IMR-90 (cell line): Measurements from ENCODE around the gene RIMBP2. TPM values are rescaled to one million over a fixed set of nuclear protein-coding genes. Genes with fewer than 3 reads are reported as not detected.

Source experiments
- ATAC-seq: fragments of 200-7000 bp; cut with Tn5 transposase; 2 replicates; pipeline ENCODE4 v1.9.1; 2020; ENCODE audit warnings: low read depth, mild to moderate bottlenecking, moderate library complexity
- BruUV-seq: library from RNA; stranded (reverse); fragments of 400-500 nt; replicated peaks from 2 replicates; lab custom pipeline; 2021; lab: Mats Ljungman, UMichigan
- CTCF ChIA-PET: fragments of 300-600 bp; formaldehyde crosslinking; extraction: SDS; loops from one replicate; lab custom pipeline; 2021; ENCODE audit warnings: antibody characterized with exemption; lab: Yijun Ruan, JAX
- POLR2A ChIA-PET: fragments of 300-600 bp; sonication (Branson Sonifier 250); formaldehyde crosslinking; loops from one replicate; lab custom pipeline; 2022; ENCODE audit warnings: antibody characterized with exemption; ENCODE audit not compliant: unreplicated experiment; lab: Charles Lee
- DNase-seq: peaks from one replicate; pipeline ENCODE4 v3.0.0; 2013
- H2AFZ ChIP-seq: replicated peaks from 2 replicates; pipeline ENCODE3; 2013; ENCODE audit warnings: low read length, mild to moderate bottlenecking; ENCODE audit not compliant: poor library complexity
- H2AK5ac ChIP-seq: 2 replicates; pipeline ENCODE4 v1.6.1; 2013; ENCODE audit warnings: low read depth, low read length, inconsistent platforms
- H2AK9ac ChIP-seq: replicated peaks from 2 replicates; pipeline ENCODE3; 2013; ENCODE audit warnings: mild to moderate bottlenecking, low read depth, low read length, moderate library complexity; ENCODE audit not compliant: poor library complexity
- H2BK120ac ChIP-seq: 2 replicates; pipeline ENCODE4 v1.6.1; 2013; ENCODE audit warnings: low read depth, low read length, inconsistent platforms
- H2BK15ac ChIP-seq: 3 replicates; pipeline ENCODE4 v1.6.1; 2013; ENCODE audit warnings: low read depth, low read length, inconsistent platforms
- H2BK20ac ChIP-seq: 2 replicates; pipeline ENCODE4 v1.6.1; 2013; ENCODE audit warnings: low read depth, mild to moderate bottlenecking, inconsistent platforms, low read length, moderate library complexity
- H2BK5ac ChIP-seq: 2 replicates; pipeline ENCODE4 v1.6.1; 2013; ENCODE audit warnings: mild to moderate bottlenecking, low read depth, low read length, inconsistent platforms; ENCODE audit not compliant: poor library complexity, severe bottlenecking
- H3K14ac ChIP-seq: replicated peaks from 2 replicates; pipeline ENCODE4 v1.6.1; 2013; ENCODE audit warnings: low read depth, low read length, inconsistent platforms
- H3K18ac ChIP-seq: 2 replicates; pipeline ENCODE4 v1.6.1; 2013; ENCODE audit warnings: low read depth, low read length, control low read depth
- H3K23ac ChIP-seq: 2 replicates; pipeline ENCODE4 v1.6.1; 2013; ENCODE audit warnings: low read depth, low read length, inconsistent platforms
- H3K27ac ChIP-seq: 2 replicates; pipeline ENCODE4 v1.5.1; 2013; ENCODE audit warnings: mild to moderate bottlenecking, control low read depth, low read length; ENCODE audit not compliant: insufficient read depth
- H3K27me3 ChIP-seq: 2 replicates; pipeline ENCODE4 v1.6.1; 2013; ENCODE audit warnings: low read length; ENCODE audit not compliant: control insufficient read depth, insufficient read depth
- H3K36me3 ChIP-seq: 2 replicates; pipeline ENCODE4 v1.6.1; 2013; ENCODE audit warnings: low read length, mixed read lengths; ENCODE audit not compliant: control insufficient read depth, insufficient read depth
- H3K4ac ChIP-seq: 2 replicates; pipeline ENCODE4 v1.6.1; 2013; ENCODE audit warnings: low read depth, low read length, inconsistent platforms
- H3K4me1 ChIP-seq: 2 replicates; pipeline ENCODE4 v1.6.1; 2013; ENCODE audit warnings: low read length, mixed read lengths; ENCODE audit not compliant: control insufficient read depth, insufficient read depth
- H3K4me2 ChIP-seq: 2 replicates; pipeline ENCODE4 v1.6.1; 2013; ENCODE audit warnings: low read depth, mild to moderate bottlenecking, control low read depth, low read length, moderate library complexity
- H3K4me3 ChIP-seq: 2 replicates; pipeline ENCODE4 v1.5.1; 2013; ENCODE audit warnings: low read depth, mild to moderate bottlenecking, control low read depth, low read length, moderate library complexity; ENCODE audit not compliant: insufficient read depth
- H3K56ac ChIP-seq: 2 replicates; pipeline ENCODE4 v1.6.1; 2013; ENCODE audit warnings: low read length, inconsistent platforms; ENCODE audit not compliant: insufficient read depth; ENCODE audit errors: extremely low read depth
- H3K79me1 ChIP-seq, 2 experiments: 2 replicates each; pipeline ENCODE4 v1.6.1; 2013; ENCODE audit warnings: low read length in 2 of 2, inconsistent platforms in 1 of 2, low read depth in 1 of 2
- H3K9ac ChIP-seq: 2 replicates; pipeline ENCODE4 v1.6.1; 2013; ENCODE audit warnings: low read depth, low read length, control low read depth
- H3K9me1 ChIP-seq: 2 replicates; pipeline ENCODE4 v1.6.1; 2013; ENCODE audit warnings: low read length, inconsistent platforms; ENCODE audit not compliant: insufficient read depth
- H3K9me3 ChIP-seq: 2 replicates; pipeline ENCODE4 v1.6.1; 2013; ENCODE audit warnings: low read length; ENCODE audit not compliant: control insufficient read depth, insufficient read depth
- H4K20me1 ChIP-seq: 2 replicates; pipeline ENCODE4 v1.6.1; 2013; ENCODE audit warnings: low read length, inconsistent platforms; ENCODE audit not compliant: insufficient read depth
- H4K5ac ChIP-seq: 2 replicates; pipeline ENCODE4 v1.6.1; 2013; ENCODE audit warnings: mild to moderate bottlenecking, low read depth, low read length, control low read depth
- H4K8ac ChIP-seq, 2 experiments: 2 replicates each; pipeline ENCODE4 v1.6.1; 2013; ENCODE audit warnings: low read depth in 2 of 2, low read length in 2 of 2, control low read depth in 1 of 2, inconsistent platforms in 1 of 2
- H4K91ac ChIP-seq: 2 replicates; pipeline ENCODE4 v1.6.1; 2013; ENCODE audit warnings: low read depth, low read length, inconsistent platforms; ENCODE audit not compliant: insufficient read depth
- RFX5 ChIP-seq: IDR thresholded peaks from 2 replicates; pipeline ENCODE4 v1.8.0; 2012; ENCODE audit warnings: low read depth, mild to moderate bottlenecking, low read length, moderate library complexity
- WGBS, 2 experiments: methylation state at CpG; one replicate each; pipeline versions ENCODE4 v1.1.5 to v1.1.7; 2013; ENCODE audit warnings: missing lambda C conversion rate in 2 of 2; ENCODE audit not compliant: insufficient read length in 1 of 2; ENCODE audit errors: extremely low coverage in 2 of 2; 5-methylcytosine and 5-hydroxymethylcytosine counted together
- dilution Hi-C: fragments of 300-500 bp; cut with HindIII; formaldehyde crosslinking; loops from one replicate; pipeline ENCODE4 v1.14.3; 2018; ENCODE audit warnings: low sequenced_read_pairs; ENCODE audit not compliant: unreplicated experiment
- in situ Hi-C: fragments of 300-500 bp; cut with MboI; formaldehyde crosslinking; loops from 3 replicates; pipeline ENCODE4 v1.14.3; 2019; ENCODE audit warnings: low sequenced_read_pairs, inconsistent platforms, mixed read lengths
- intact Hi-C: fragments of 100-400 bp; cut with micrococcal nuclease; formaldehyde crosslinking; loops from 2 replicates; pipeline ENCODE4 v1.10.0; 2022
- polyA plus RNA-seq, 3 experiments: library from polyadenylated mRNA; depleted of rRNA; stranded (reverse); fragments of >200 nt; gene quantifications; 2 replicates each; pipeline ENCODE4 v1.2.3, GENCODE V29; 2012; ENCODE audit warnings: low replicate concordance in 1 of 3
- total RNA-seq: library from RNA; depleted of rRNA; stranded (reverse); fragments of >200 nt; gene quantifications from 2 replicates; pipeline ENCODE4 v1.2.3, GENCODE V29; 2012
- TF ChIP-seq, protein P1 (sequence below): fragments of 150-350 bp; IDR thresholded peaks from 2 replicates; pipeline ENCODE4 v1.6.1; 2017; ENCODE audit warnings: mild to moderate bottlenecking, antibody characterized with exemption, low read length, low read depth

The RIMBP2 gene
- total and polyA plus RNA-seq, 2 of the 4 experiments (the other 2 are of a cell fraction), result not detected

DNA sequence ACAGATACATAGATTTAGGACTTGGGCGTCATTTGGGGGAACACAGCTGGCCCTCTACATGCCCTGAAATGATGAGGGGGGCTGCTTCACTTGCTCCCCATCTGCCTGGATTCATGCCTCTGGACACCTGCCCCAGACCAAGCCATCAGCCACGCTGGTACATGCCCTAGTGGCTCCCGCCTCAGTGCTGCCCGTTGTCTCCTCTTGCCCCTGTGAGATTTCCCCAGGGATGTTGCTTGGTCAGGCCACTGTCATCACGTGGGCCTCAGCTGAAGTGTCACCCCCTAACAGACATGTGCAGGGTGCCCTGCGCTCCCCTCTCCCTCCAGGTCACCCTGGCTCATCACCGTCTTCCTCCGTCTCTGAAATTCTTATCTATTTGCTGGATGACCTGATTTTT, 220.9 kb downstream of the RIMBP2 start:
- Histone ChIP-seq H4K20me1 (no peaks in the 10 kb centered on the region), H2BK15ac (no peak overlapping the region), H4K8ac (no peak overlapping the region), H2AK5ac (no peak overlapping the region), H4K91ac (no peak overlapping the region), H3K4me3 (no peak overlapping the region), H3K14ac (no peak overlapping the region), H3K27ac (no peak overlapping the region), H3K9me1 (no peaks in the 10 kb centered on the region), H2BK120ac (no peak overlapping the region), H3K56ac (no peak overlapping the region), H3K79me1 (no peaks in the 10 kb centered on the region), H3K36me3 (no peaks in the 10 kb centered on the region), H2AFZ (no peak overlapping the region), H3K9me3 (peaks cover 43% of the 10 kb centered on the region), H2AK9ac (no peak overlapping the region), H2BK5ac (no peak overlapping the region), H3K4me1 (no peaks in the 10 kb centered on the region), H3K18ac (no peak overlapping the region), H4K5ac (no peak overlapping the region), H3K27me3 (no peaks in the 10 kb centered on the region), H3K4me2 (no peak overlapping the region), H3K23ac (no peak overlapping the region), H3K4ac (no peak overlapping the region), H3K9ac (no peak overlapping the region), H2BK20ac (no peak overlapping the region)
- BruUV-seq, result no TSS peak
- intact Hi-C loops, result no loop called here
- ATAC-seq (no peak), DNase-seq (no peak)
- TF ChIP-seq, protein P1, sequence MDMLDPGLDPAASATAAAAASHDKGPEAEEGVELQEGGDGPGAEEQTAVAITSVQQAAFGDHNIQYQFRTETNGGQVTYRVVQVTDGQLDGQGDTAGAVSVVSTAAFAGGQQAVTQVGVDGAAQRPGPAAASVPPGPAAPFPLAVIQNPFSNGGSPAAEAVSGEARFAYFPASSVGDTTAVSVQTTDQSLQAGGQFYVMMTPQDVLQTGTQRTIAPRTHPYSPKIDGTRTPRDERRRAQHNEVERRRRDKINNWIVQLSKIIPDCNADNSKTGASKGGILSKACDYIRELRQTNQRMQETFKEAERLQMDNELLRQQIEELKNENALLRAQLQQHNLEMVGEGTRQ, result no peak
- TF ChIP-seq RFX5, result no peak
- in situ Hi-C loops, result no loop called here
- CTCF ChIA-PET, result no interaction called here
- dilution Hi-C loops, result no loop called here
- POLR2A ChIA-PET, result no interaction called here
- WGBS, 2 experiments, result 40% methylated on average over 2 of the region's 8 CpGs; no CpG with 5 or more reads in 1 of the 2 experiments
